Parathyroid adenoma (tissue), 2 donors: Measurements from ENCODE around the gene KIF20B.

Source experiments
- H2AFZ ChIP-seq: fragments of 300-600 bp; sonication (generic); one replicate; pipeline ENCODE4 v1.7.0; 2017; ENCODE audit warnings: antibody characterized with exemption, mild to moderate bottlenecking
- H3K27ac ChIP-seq: fragments of 300-600 bp; sonication (generic); one replicate; pipeline ENCODE4 v1.7.0; 2017
- H3K27me3 ChIP-seq: fragments of 300-600 bp; sonication (generic); one replicate; pipeline ENCODE4 v1.7.0; 2017; ENCODE audit warnings: low read length; ENCODE audit not compliant: control insufficient read depth, insufficient read depth
- H3K36me3 ChIP-seq: fragments of 300-600 bp; sonication (generic); one replicate; pipeline ENCODE4 v1.7.0; 2017; ENCODE audit warnings: low read length; ENCODE audit not compliant: control insufficient read depth, insufficient read depth
- H3K4me1 ChIP-seq: fragments of 300-600 bp; sonication (generic); one replicate; pipeline ENCODE4 v1.7.0; 2017; ENCODE audit warnings: control low read depth
- H3K4me2 ChIP-seq: fragments of 300-600 bp; sonication (generic); one replicate; pipeline ENCODE4 v1.7.0; 2017; ENCODE audit warnings: low read length
- H3K4me3 ChIP-seq: fragments of 300-600 bp; sonication (generic); one replicate; pipeline ENCODE4 v1.7.0; 2017; ENCODE audit warnings: low read depth, low read length
- H3K79me2 ChIP-seq: fragments of 300-600 bp; sonication (generic); one replicate; pipeline ENCODE4 v1.7.0; 2017; ENCODE audit warnings: control low read depth
- H3K9ac ChIP-seq: fragments of 300-600 bp; sonication (generic); one replicate; pipeline ENCODE4 v1.7.0; 2017; ENCODE audit warnings: mild to moderate bottlenecking
- H3K9me3 ChIP-seq: fragments of 300-600 bp; sonication (generic); one replicate; pipeline ENCODE4 v1.7.0; 2017; ENCODE audit warnings: low read length; ENCODE audit not compliant: control insufficient read depth
- CTCF ChIP-seq: fragments of 300-600 bp; sonication (generic); IDR thresholded peaks from one replicate; pipeline ENCODE4 v1.7.0; 2017; ENCODE audit warnings: antibody characterized with exemption, mild to moderate bottlenecking
- donor health status: primary hyperparathyroidism.

The KIF20B gene

GRCh38 chr10:89668386-89669071, 32.9 kb upstream of the KIF20B start:
- TF ChIP-seq CTCF, result no peak
- no peaks in the 10 kb centered on the region for H3K27me3 ChIP-seq
- H3K9ac ChIP-seq, result no peak overlapping the region
- no peaks in the 10 kb centered on the region for H3K9me3 ChIP-seq
- H3K4me1 ChIP-seq, result no peaks in the 10 kb centered on the region
- H3K79me2 ChIP-seq, result no peaks in the 10 kb centered on the region
- no peak overlapping the region for H3K4me2 ChIP-seq
- no peak overlapping the region for H3K27ac ChIP-seq
- no peak overlapping the region for H3K4me3 ChIP-seq
- no peaks in the 10 kb centered on the region for H3K36me3 ChIP-seq
- no peak overlapping the region for H2AFZ ChIP-seq

GRCh38 chr10:89669985-89670384, 31.4 kb upstream of the KIF20B start:
- Histone ChIP-seq H3K9me3 (no peaks in the 10 kb centered on the region), H2AFZ (no peak overlapping the region), H3K27me3 (no peaks in the 10 kb centered on the region), H3K79me2 (no peaks in the 10 kb centered on the region), H3K9ac (no peak overlapping the region), H3K36me3 (no peaks in the 10 kb centered on the region), H3K4me3 (no peak overlapping the region), H3K4me2 (no peak overlapping the region), H3K27ac (no peak overlapping the region), H3K4me1 (no peaks in the 10 kb centered on the region)
- TF ChIP-seq CTCF, result no peak

- H3K27ac ChIP-seq, result no peak overlapping the region
- H2AFZ ChIP-seq, result no peak overlapping the region
- no peak overlapping the region for H3K4me3 ChIP-seq
- no peak overlapping the region for H3K9ac ChIP-seq
- H3K27me3 ChIP-seq, result no peaks in the 10 kb centered on the region
- no peak for TF ChIP-seq CTCF
- no peak overlapping the region for H3K4me2 ChIP-seq
- no peaks in the 10 kb centered on the region for H3K4me1 ChIP-seq
- H3K79me2 ChIP-seq, result no peaks in the 10 kb centered on the region
- H3K36me3 ChIP-seq, result no peaks in the 10 kb centered on the region
- H3K9me3 ChIP-seq, result no peaks in the 10 kb centered on the region
Measured at GRCh38 chr10:89670926-89671325, 30.5 kb upstream of the KIF20B start.

- H3K79me2 ChIP-seq, result no peaks in the 10 kb centered on the region
- no peak overlapping the region for H3K4me2 ChIP-seq
- H3K4me1 ChIP-seq, result no peaks in the 10 kb centered on the region
- H3K9me3 ChIP-seq, result no peaks in the 10 kb centered on the region
- H3K4me3 ChIP-seq, result no peak overlapping the region
- H3K36me3 ChIP-seq, result no peaks in the 10 kb centered on the region
- no peak for TF ChIP-seq CTCF
- H3K27me3 ChIP-seq, result no peaks in the 10 kb centered on the region
- H2AFZ ChIP-seq, result no peak overlapping the region
- H3K9ac ChIP-seq, result no peak overlapping the region
- H3K27ac ChIP-seq, result no peak overlapping the region
Measured at GRCh38 chr10:89677341-89677740, 24.0 kb upstream of the KIF20B start.

GRCh38 chr10:89679986-89680385, 21.4 kb upstream of the KIF20B start:
- Histone ChIP-seq H3K79me2 (no peaks in the 10 kb centered on the region), H3K4me1 (no peaks in the 10 kb centered on the region), H3K27me3 (no peaks in the 10 kb centered on the region), H3K9me3 (no peaks in the 10 kb centered on the region), H3K4me3 (no peak overlapping the region), H3K9ac (no peak overlapping the region), H2AFZ (no peak overlapping the region), H3K36me3 (no peaks in the 10 kb centered on the region), H3K27ac (no peak overlapping the region), H3K4me2 (no peak overlapping the region)
- TF ChIP-seq CTCF, result no peak
